Measurements from ENCODE around the gene ARFRP1. TPM values are rescaled to one million over a fixed set of nuclear protein-coding genes. Genes with fewer than 3 reads are reported as not detected.

The ARFRP1 gene
- total RNA-seq, 1 experiment from 2014 or later = 74.0 TPM

DNA sequence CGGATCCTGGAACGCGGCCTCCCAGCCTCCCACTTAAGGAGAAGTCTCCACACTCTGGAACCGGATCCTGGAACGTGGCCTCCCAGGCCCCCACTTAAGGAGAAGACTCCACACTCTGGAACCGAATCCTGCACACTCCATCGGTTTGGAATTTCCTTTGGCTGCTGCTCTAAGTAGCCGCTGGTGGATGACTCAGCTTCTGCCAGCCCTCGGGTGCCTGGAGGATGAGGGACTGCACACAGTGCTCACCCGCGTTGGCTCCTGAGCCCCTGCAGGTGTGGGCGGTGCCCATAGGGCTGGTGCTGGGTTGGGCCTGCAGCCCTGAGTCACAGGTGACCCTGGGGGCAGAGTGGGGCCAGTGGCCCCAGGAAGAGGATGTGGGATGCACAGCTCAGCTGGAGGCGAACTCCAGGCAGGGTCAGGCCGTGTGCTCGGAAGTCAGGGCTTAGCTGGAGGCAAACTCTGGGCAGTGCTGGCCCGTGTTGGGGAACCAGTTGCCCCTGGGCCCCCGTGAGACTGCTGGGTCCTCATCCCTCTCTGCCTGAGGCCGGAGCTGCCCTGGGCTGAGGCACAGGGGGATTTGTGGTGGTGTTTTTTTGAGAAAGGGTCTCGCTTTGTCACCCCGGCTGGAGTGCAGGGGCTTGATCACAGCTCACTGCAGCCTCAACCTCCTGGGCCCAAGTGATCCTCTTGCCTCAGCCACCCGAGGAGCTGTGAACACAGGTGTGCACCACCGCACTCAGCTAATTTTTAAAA lies 25.2 kb downstream of the ARFRP1 start:
- TSS peak; percentile 38 for BruUV-seq (replicated peaks)
- Mint-ChIP-seq H3K9me3 (ENCODE audit: low read depth, unreplicated experiment) (no peaks in the 10 kb centered on the region), H3K4me3 (ENCODE audit: low read depth, unreplicated experiment) (peak overlapping the region; percentile 64), H3K36me3 (ENCODE audit: insufficient read depth, unreplicated experiment) (peaks cover 87% of the 10 kb centered on the region), H3K27ac (ENCODE audit: unreplicated experiment) (peak overlapping the region; percentile 97), H3K27me3 (ENCODE audit: unreplicated experiment) (no peaks in the 10 kb centered on the region), H3K4me1 (ENCODE audit: low read depth, unreplicated experiment) (peaks cover 51% of the 10 kb centered on the region)
- CTCF ChIA-PET = interaction anchor here (0.6 to 3.1 kb wide), 13 partner anchors 9 to 301 kb away, joined by 3 to 25 read pairs (median 5); partner anchors contain the start of genes PRPF6, PTK6, RTEL1 and TPD52L2
- DNase-seq = peak; percentile 99
- TF ChIP-seq, protein P1, sequence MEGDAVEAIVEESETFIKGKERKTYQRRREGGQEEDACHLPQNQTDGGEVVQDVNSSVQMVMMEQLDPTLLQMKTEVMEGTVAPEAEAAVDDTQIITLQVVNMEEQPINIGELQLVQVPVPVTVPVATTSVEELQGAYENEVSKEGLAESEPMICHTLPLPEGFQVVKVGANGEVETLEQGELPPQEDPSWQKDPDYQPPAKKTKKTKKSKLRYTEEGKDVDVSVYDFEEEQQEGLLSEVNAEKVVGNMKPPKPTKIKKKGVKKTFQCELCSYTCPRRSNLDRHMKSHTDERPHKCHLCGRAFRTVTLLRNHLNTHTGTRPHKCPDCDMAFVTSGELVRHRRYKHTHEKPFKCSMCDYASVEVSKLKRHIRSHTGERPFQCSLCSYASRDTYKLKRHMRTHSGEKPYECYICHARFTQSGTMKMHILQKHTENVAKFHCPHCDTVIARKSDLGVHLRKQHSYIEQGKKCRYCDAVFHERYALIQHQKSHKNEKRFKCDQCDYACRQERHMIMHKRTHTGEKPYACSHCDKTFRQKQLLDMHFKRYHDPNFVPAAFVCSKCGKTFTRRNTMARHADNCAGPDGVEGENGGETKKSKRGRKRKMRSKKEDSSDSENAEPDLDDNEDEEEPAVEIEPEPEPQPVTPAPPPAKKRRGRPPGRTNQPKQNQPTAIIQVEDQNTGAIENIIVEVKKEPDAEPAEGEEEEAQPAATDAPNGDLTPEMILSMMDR (IDR thresholded peaks at IDR 0.05; ENCODE audit: unreplicated experiment) = no peak
- intact Hi-C loops (cut with micrococcal nuclease; ENCODE audit: unreplicated experiment) = no loop called here

DNA sequence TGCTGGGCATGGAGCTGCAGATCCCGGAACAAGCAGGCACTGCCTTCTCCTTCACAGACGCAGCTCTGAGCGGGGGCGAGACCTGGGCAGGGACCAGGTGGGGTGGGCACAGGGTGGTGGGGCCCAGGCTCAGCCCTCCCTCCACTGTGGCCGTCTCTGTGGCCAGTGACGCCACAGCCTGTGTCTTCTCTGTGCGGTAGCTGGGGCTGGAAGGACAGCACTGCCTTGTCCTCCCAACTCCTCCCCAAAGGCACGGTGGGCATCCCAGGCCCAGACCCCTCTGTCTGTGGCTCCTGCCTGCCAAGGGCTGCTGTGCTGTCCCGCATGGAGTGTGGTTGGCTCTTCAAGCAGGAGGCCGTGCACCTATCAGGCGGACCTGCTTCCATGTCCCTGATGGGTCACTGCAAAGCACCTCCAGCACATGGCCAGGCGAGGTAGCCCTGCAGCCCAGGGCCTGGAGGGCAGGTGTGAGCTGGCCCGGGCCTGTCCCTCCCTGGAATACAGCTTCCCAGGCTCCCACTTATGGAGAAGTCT lies 26.1 kb downstream of the ARFRP1 start:
- H3K9me3 Mint-ChIP-seq (ENCODE audit: low read depth, unreplicated experiment) = no peaks in the 10 kb centered on the region
- intact Hi-C loops (cut with micrococcal nuclease; ENCODE audit: unreplicated experiment) = no loop called here
- DNase-seq = no peak
- peak overlapping the region; percentile 97 for H3K27ac Mint-ChIP-seq (ENCODE audit: unreplicated experiment)
- no TSS peak for BruUV-seq (replicated peaks)
- H3K27me3 Mint-ChIP-seq (ENCODE audit: unreplicated experiment) = no peaks in the 10 kb centered on the region
- peaks cover 49% of the 10 kb centered on the region for H3K4me1 Mint-ChIP-seq (ENCODE audit: low read depth, unreplicated experiment)
- peak overlapping the region; percentile 64 for H3K4me3 Mint-ChIP-seq (ENCODE audit: low read depth, unreplicated experiment)
- TF ChIP-seq, protein P1 (IDR thresholded peaks at IDR 0.05; ENCODE audit: unreplicated experiment) = no peak
- CTCF ChIA-PET = interaction anchor here (0.5 to 3.1 kb wide), 10 partner anchors 9 to 183 kb away, joined by 3 to 25 read pairs (median 5); partner anchors contain the start of genes PTK6, RTEL1 and TPD52L2
- peaks cover 83% of the 10 kb centered on the region for H3K36me3 Mint-ChIP-seq (ENCODE audit: insufficient read depth, unreplicated experiment)

DNA sequence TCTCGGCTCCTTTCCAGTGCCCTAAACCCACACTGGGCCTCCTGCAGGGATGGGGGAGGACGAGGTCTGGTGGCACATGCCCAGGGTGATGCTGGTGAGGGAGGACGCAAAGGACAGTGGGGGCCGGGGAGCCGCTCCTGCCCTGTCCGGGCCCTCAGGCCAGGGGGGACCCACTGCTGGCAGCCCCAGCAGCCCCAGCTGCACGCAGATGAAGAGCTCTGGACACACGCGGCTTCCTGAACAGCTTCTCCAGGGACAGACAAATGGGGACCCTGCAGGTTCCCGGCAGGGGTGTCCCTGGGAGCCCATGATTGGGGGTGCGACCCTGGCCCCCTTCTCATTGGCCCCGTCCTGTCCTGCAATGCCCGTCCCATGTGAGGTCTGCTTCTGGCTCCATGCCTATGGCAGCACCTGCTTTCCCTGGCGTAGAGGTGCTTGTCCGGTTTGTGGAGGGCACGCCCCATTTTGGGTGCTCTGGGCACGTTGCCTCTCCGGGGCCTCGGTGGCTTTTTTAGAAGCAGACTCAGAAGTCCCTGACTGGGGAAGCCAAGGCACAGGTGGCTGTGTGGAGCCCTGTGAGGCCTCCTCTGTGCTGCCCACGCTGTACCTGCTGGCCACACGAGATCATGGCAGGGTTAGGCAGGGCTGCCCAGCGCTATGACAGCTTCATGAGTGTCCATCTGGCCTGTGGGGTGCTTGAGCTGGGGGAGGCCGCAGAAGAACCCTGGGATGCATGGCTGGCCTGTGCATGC lies 26.7 kb downstream of the ARFRP1 start:
- Mint-ChIP-seq H3K9me3 (ENCODE audit: low read depth, unreplicated experiment) (no peaks in the 10 kb centered on the region), H3K36me3 (ENCODE audit: insufficient read depth, unreplicated experiment) (peaks cover 82% of the 10 kb centered on the region), H3K4me1 (ENCODE audit: low read depth, unreplicated experiment) (peaks cover 42% of the 10 kb centered on the region), H3K27ac (ENCODE audit: unreplicated experiment) (no peak overlapping the region), H3K27me3 (ENCODE audit: unreplicated experiment) (no peaks in the 10 kb centered on the region), H3K4me3 (ENCODE audit: low read depth, unreplicated experiment) (no peak overlapping the region)
- no peak for DNase-seq
- BruUV-seq (replicated peaks) = no TSS peak
- intact Hi-C loops (cut with micrococcal nuclease; ENCODE audit: unreplicated experiment) = no loop called here
- CTCF ChIA-PET = interaction anchor here (1.2 to 3.1 kb wide), 2 partner anchors 23 to 143 kb away, joined by 3 to 25 read pairs; partner anchors contain the start of genes PTK6 and RTEL1
- TF ChIP-seq, protein P1 (IDR thresholded peaks at IDR 0.05; ENCODE audit: unreplicated experiment) = no peak

DNA sequence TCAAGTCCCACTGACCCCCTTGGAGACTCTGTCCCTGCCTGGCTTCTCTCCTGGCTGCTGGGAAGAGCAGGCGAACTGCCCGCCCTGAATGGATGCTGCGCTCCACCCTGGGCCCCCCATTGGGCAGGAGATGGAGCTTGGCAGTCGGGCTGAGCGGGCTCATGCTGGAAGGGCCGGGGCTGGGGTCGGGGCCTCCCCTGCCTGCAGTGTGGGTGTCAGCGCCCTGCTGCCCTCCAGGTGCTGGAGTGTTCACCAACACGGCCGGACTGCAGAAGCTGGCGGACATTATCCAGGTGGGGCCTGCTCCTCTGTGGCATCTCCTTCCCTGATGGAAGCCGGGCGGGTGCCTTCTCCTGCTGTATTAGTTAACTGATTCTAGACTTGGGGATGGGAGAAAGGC lies 27.3 kb downstream of the ARFRP1 start:
- intact Hi-C loops (cut with micrococcal nuclease; ENCODE audit: unreplicated experiment) = no loop called here
- no peak for DNase-seq
- no peaks in the 10 kb centered on the region for H3K9me3 Mint-ChIP-seq (ENCODE audit: low read depth, unreplicated experiment)
- no TSS peak for BruUV-seq (replicated peaks)
- peaks cover 37% of the 10 kb centered on the region for H3K4me1 Mint-ChIP-seq (ENCODE audit: low read depth, unreplicated experiment)
- no peaks in the 10 kb centered on the region for H3K27me3 Mint-ChIP-seq (ENCODE audit: unreplicated experiment)
- TF ChIP-seq, protein P1 (IDR thresholded peaks at IDR 0.05; ENCODE audit: unreplicated experiment) = no peak
- H3K4me3 Mint-ChIP-seq (ENCODE audit: low read depth, unreplicated experiment) = no peak overlapping the region
- peaks cover 82% of the 10 kb centered on the region for H3K36me3 Mint-ChIP-seq (ENCODE audit: insufficient read depth, unreplicated experiment)
- no peak overlapping the region for H3K27ac Mint-ChIP-seq (ENCODE audit: unreplicated experiment)
- CTCF ChIA-PET = interaction anchor here (1.2 kb wide), 1 partner anchor 22 kb away, joined by 3 read pairs; the partner anchor contains the start of gene RTEL1
